B cell (primary cell): Measurements from ENCODE around the gene APOD. TPM values are rescaled to one million over a fixed set of nuclear protein-coding genes. Genes with fewer than 3 reads are reported as not detected.

Experiments used
- ATAC-seq: fragments of 200-7000 bp; cut with Tn5 transposase; one replicate; pipeline ENCODE4 v1.10.0; 2021; ENCODE audit warnings: low read depth, mild to moderate bottlenecking, moderate number of reproducible peaks, moderate library complexity
- CTCF ChIA-PET: fragments of 350-600 bp; sonication (Branson Sonifier 250); formaldehyde crosslinking; loops from one replicate; lab custom pipeline; 2021; ENCODE audit warnings: antibody characterized with exemption, inconsistent platforms; lab: Charles Lee
- POLR2A ChIA-PET: fragments of 350-600 bp; sonication (Branson Sonifier 250); formaldehyde crosslinking; loops from one replicate; lab custom pipeline; 2021; ENCODE audit warnings: antibody characterized with exemption; lab: Charles Lee
- DNase-seq: peaks from one replicate; pipeline ENCODE4 v3.0.0; 2013
- H2AFZ ChIP-seq: 2 replicates; pipeline ENCODE4 v1.6.1; 2012; ENCODE audit warnings: mild to moderate bottlenecking, low read depth, low read length; ENCODE audit not compliant: insufficient read depth, poor library complexity, severe bottlenecking
- H3K27ac ChIP-seq, 2 donors: 1 replicate in 1 of 2; 2 replicates in 1 of 2; pipeline ENCODE4 v1.5.1; 2012 to 2013; ENCODE audit warnings: low read length in 2 of 2, mild to moderate bottlenecking in 2 of 2, moderate library complexity in 1 of 2
- H3K27me3 ChIP-seq, 4 experiments: fragments of 200-600 bp in 1 of 4; sonication (generic) in 1 of 4; replicated peaks in 1 of 4; 1 replicate in 2 of 4; 2 replicates in 2 of 4; pipeline versions ENCODE4 v1.6.1 to v1.7.0; 2013 to 2016; ENCODE audit warnings: low read length in 3 of 4, mild to moderate bottlenecking in 2 of 4, mixed read lengths in 1 of 4, moderate library complexity in 1 of 4; ENCODE audit not compliant: insufficient read depth in 4 of 4, control insufficient read depth in 3 of 4; ENCODE audit errors: control extremely low read depth in 1 of 4
- H3K36me3 ChIP-seq, 2 experiments: replicated peaks in 1 of 2; 1 replicate in 1 of 2; 2 replicates in 1 of 2; pipeline versions ENCODE4 v1.6.1 to v1.7.1; 2013; ENCODE audit warnings: low read length in 1 of 2; ENCODE audit not compliant: insufficient read depth in 2 of 2, control insufficient read depth in 1 of 2; ENCODE audit errors: control extremely low read depth in 1 of 2, extremely low read depth in 1 of 2
- H3K4me1 ChIP-seq, 2 donors: fragments of 200-600 bp in 1 of 2; sonication (generic) in 1 of 2; 1 replicate in 1 of 2; 2 replicates in 1 of 2; pipeline versions ENCODE4 v1.5.1 to v1.6.1; 2013 to 2017; ENCODE audit warnings: low read length in 2 of 2; ENCODE audit not compliant: control insufficient read depth in 2 of 2, insufficient read depth in 2 of 2
- H3K4me2 ChIP-seq: replicated peaks from 2 replicates; pipeline ENCODE3; 2012; ENCODE audit warnings: mild to moderate bottlenecking, low read depth, low read length; ENCODE audit not compliant: poor library complexity, severe bottlenecking
- H3K4me3 ChIP-seq, 5 experiments: fragments of 200-600 bp in 1 of 5; sonication (generic) in 1 of 5; 1 replicate in 3 of 5; 2 replicates in 2 of 5; pipeline versions ENCODE4 v1.5.1 to v1.7.0; 2011 to 2016; ENCODE audit warnings: low read length in 4 of 5, mild to moderate bottlenecking in 4 of 5, low read depth in 2 of 5, control low read depth in 1 of 5, moderate library complexity in 1 of 5; ENCODE audit not compliant: insufficient read depth in 1 of 5; ENCODE audit errors: control extremely low read depth in 1 of 5, extremely low read depth in 1 of 5
- H3K79me2 ChIP-seq: fragments of 200-600 bp; sonication (generic); one replicate; pipeline ENCODE4 v1.6.0; 2016; ENCODE audit warnings: low read length; ENCODE audit not compliant: control insufficient read depth, insufficient read depth
- H3K9ac ChIP-seq: fragments of 200-600 bp; sonication (generic); 2 replicates; pipeline ENCODE4 v1.6.1; 2017; ENCODE audit warnings: mild to moderate bottlenecking, low read length, moderate library complexity
- H3K9me3 ChIP-seq, 3 donors: one replicate each; pipeline versions ENCODE4 v1.6.1 to v1.7.1; 2013; ENCODE audit warnings: low read length in 2 of 3; ENCODE audit not compliant: control insufficient read depth in 2 of 3, insufficient read depth in 1 of 3; ENCODE audit errors: control extremely low read depth in 1 of 3
- H4K20me1 ChIP-seq: 2 replicates; pipeline ENCODE4 v1.6.0; 2012; ENCODE audit warnings: mild to moderate bottlenecking, low read length; ENCODE audit not compliant: insufficient read depth, control insufficient read depth, poor library complexity, severe bottlenecking
- H3K27ac Mint-ChIP-seq: one replicate; pipeline ENCODE4 v1.8.0; 2021; ENCODE audit warnings: mixed read lengths
- H3K27me3 Mint-ChIP-seq: one replicate; pipeline ENCODE4 v1.8.0; 2021; ENCODE audit warnings: mixed read lengths
- H3K4me1 Mint-ChIP-seq: one replicate; pipeline ENCODE4 v1.8.0; 2021; ENCODE audit warnings: mixed read lengths
- H3K4me3 Mint-ChIP-seq: one replicate; pipeline ENCODE4 v1.8.0; 2021; ENCODE audit warnings: mixed read lengths
- H3K9me3 Mint-ChIP-seq: one replicate; pipeline ENCODE4 v1.8.0; 2022; ENCODE audit warnings: mixed read lengths; ENCODE audit not compliant: insufficient read depth
- CTCF ChIP-seq: fragments of 200-600 bp; IDR thresholded peaks from one replicate; pipeline ENCODE4 v1.8.0; 2022; ENCODE audit warnings: antibody characterized with exemption, mild to moderate bottlenecking
- EZH2 ChIP-seq: IDR thresholded peaks from 2 replicates; pipeline ENCODE4 v1.6.1; 2012; ENCODE audit warnings: borderline replicate concordance, low read depth, mild to moderate bottlenecking, moderate library complexity, low read length; ENCODE audit not compliant: insufficient read depth, poor library complexity, severe bottlenecking
- WGBS: methylation state at CpG from one replicate; pipeline ENCODE4 v1.1.5; 2013; ENCODE audit warnings: missing lambda C conversion rate; ENCODE audit not compliant: insufficient coverage; 5-methylcytosine and 5-hydroxymethylcytosine counted together
- intact Hi-C: fragments of 100-400 bp; cut with micrococcal nuclease; formaldehyde crosslinking; loops from one replicate; pipeline ENCODE4 v1.10.0; 2022
- polyA plus RNA-seq: library from polyadenylated mRNA; depleted of rRNA; stranded (reverse); fragments of >200 nt; gene quantifications from 2 replicates; pipeline ENCODE4 v1.2.3, GENCODE V29; 2012
- total RNA-seq, 2 donors: library from RNA; stranded (reverse); fragments of 120-200 nt in 1 of 2; gene quantifications; 1 replicate in 1 of 2; 2 replicates in 1 of 2; pipeline versions ENCODE4 v1.2.3 to v1.2.4, GENCODE V29; 2013 to 2022

Gene APOD
- total and polyA plus RNA-seq, 2 donors (not counting 1 experiment from before 2014, with no cell fraction given), result 0.59 TPM; not detected in 1

- Mint-ChIP-seq H3K4me3 (no peak overlapping the region), H3K4me1 (peaks cover 70% of the 10 kb centered on the region), H3K9me3 (no peaks in the 10 kb centered on the region), H3K27me3 (no peaks in the 10 kb centered on the region), H3K27ac (peak overlapping the region; percentile 60)
- H3K9ac ChIP-seq, result no peak overlapping the region
- H3K79me2 ChIP-seq, result peaks cover 5% of the 10 kb centered on the region
- H4K20me1 ChIP-seq, result no peaks in the 10 kb centered on the region
- no peak for ATAC-seq
- H3K36me3 ChIP-seq, result no peaks in the 10 kb centered on the region
- no peak overlapping the region for H3K27ac ChIP-seq
- CTCF ChIA-PET, result interaction anchor here (1.0 kb wide), 1 partner anchor 29 kb away, joined by 4 read pairs; no protein-coding TSS in a partner anchor
- no peak overlapping the region for H3K4me2 ChIP-seq
- TF ChIP-seq EZH2, result no peak
- H3K9me3 ChIP-seq, result no peaks in the 10 kb centered on the region
- 98% methylated on average over 7 of the region's 8 CpGs for WGBS
- no peak overlapping the region for H2AFZ ChIP-seq
- intact Hi-C loops, result no loop called here
- peaks cover 49 to 62% of the 10 kb centered on the region in 2 donors for H3K4me1 ChIP-seq
- no peak for DNase-seq
- H3K4me3 ChIP-seq, result no peak overlapping the region
- POLR2A ChIA-PET, result interaction anchor here (0.6 to 1.1 kb wide), 2 partner anchors 10 to 106 kb away, joined by 3 to 11 read pairs; no protein-coding TSS in a partner anchor
- H3K27me3 ChIP-seq, result no peaks in the 10 kb centered on the region
Observed at GRCh38 chr3:195548006-195548405, 35.7 kb downstream of the APOD start.

GRCh38 chr3:195546130-195546560, 37.6 kb downstream of the APOD start:
- ATAC-seq (no peak), DNase-seq (no peak)
- H3K36me3 ChIP-seq, result no peaks in the 10 kb centered on the region
- no peak overlapping the region for H3K9ac ChIP-seq
- H3K27ac Mint-ChIP-seq, result peak overlapping the region; percentile 86
- no peaks in the 10 kb centered on the region for H3K27me3 Mint-ChIP-seq
- ChIA-PET CTCF (interaction anchor here (0.6 to 5.3 kb wide), 2 partner anchors 275 to 952 kb away, joined by 3 to 30 read pairs; partner anchors contain the start of gene XXYLT1), POLR2A (interaction anchor here (1.1 kb wide), 2 partner anchors 10 to 858 kb away, joined by 4 to 5 read pairs; no protein-coding TSS in a partner anchor)
- intact Hi-C loops, result no loop called here
- H2AFZ ChIP-seq, result peak overlapping the region; percentile 27
- peaks cover 9% of the 10 kb centered on the region for H4K20me1 ChIP-seq
- TF ChIP-seq EZH2, result no peak
- no peak for TF ChIP-seq CTCF
- H3K4me2 ChIP-seq, result peak overlapping the region; percentile 61
- WGBS, result 60% methylated on average over 1 of the region's 4 CpGs
- no peaks in the 10 kb centered on the region for H3K27me3 ChIP-seq
- no peaks in the 10 kb centered on the region for H3K9me3 ChIP-seq
- peak overlapping the region; percentile 50 to 69 for H3K27ac ChIP-seq
- peaks cover 52 to 64% of the 10 kb centered on the region in 2 donors for H3K4me1 ChIP-seq
- peak overlapping the region in 1 of 5 experiments; percentile 6 for H3K4me3 ChIP-seq
- H3K4me3 Mint-ChIP-seq, result no peak overlapping the region
- peaks cover 23% of the 10 kb centered on the region for H3K79me2 ChIP-seq
- H3K9me3 Mint-ChIP-seq, result no peaks in the 10 kb centered on the region
- H3K4me1 Mint-ChIP-seq, result peaks cover 72% of the 10 kb centered on the region
